Fibroblast of lung (primary cell): ENCODE results near the gene TMC6.

Experiments used
- EZH2 ChIP-seq: IDR thresholded peaks from 2 replicates; pipeline ENCODE4 v1.5.1; 2012; ENCODE audit warnings: low read length, control low read depth, mild to moderate bottlenecking; ENCODE audit errors: missing control alignments
- TF ChIP-seq, protein P1 (sequence below), 2 donors: IDR thresholded peaks in 1 of 2; conservative IDR thresholded peaks in 1 of 2; 1 replicate in 1 of 2; 2 replicates in 1 of 2; pipeline ENCODE4 v1.5.1; 2011 to 2012; ENCODE audit warnings: low read length in 2 of 2, control low read depth in 1 of 2, inconsistent platforms in 1 of 2, low read depth in 1 of 2, mild to moderate bottlenecking in 1 of 2

- TF ChIP-seq, protein P1, sequence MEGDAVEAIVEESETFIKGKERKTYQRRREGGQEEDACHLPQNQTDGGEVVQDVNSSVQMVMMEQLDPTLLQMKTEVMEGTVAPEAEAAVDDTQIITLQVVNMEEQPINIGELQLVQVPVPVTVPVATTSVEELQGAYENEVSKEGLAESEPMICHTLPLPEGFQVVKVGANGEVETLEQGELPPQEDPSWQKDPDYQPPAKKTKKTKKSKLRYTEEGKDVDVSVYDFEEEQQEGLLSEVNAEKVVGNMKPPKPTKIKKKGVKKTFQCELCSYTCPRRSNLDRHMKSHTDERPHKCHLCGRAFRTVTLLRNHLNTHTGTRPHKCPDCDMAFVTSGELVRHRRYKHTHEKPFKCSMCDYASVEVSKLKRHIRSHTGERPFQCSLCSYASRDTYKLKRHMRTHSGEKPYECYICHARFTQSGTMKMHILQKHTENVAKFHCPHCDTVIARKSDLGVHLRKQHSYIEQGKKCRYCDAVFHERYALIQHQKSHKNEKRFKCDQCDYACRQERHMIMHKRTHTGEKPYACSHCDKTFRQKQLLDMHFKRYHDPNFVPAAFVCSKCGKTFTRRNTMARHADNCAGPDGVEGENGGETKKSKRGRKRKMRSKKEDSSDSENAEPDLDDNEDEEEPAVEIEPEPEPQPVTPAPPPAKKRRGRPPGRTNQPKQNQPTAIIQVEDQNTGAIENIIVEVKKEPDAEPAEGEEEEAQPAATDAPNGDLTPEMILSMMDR (conservative IDR thresholded peaks at IDR 0.05 in 1 of 2, IDR thresholded peaks at IDR 0.05 in 1 of 2; ENCODE audit: low read depth in 1 of 2, low read length in 2 of 2), result no peak
- no peak for TF ChIP-seq EZH2
Measured at GRCh38 chr17:78101112-78101511, 27.4 kb downstream of the TMC6 start.
